GM23338 (cell line): Measurements from ENCODE around the gene PRDM5. TPM values are rescaled to one million over a fixed set of nuclear protein-coding genes. Genes with fewer than 3 reads are reported as not detected.

Experiments
- ATAC-seq: fragments of 200-7000 bp; cut with Tn5 transposase; 3 replicates; pipeline ENCODE4 v1.9.1; 2020
- DNase-seq: peaks from one replicate; pipeline ENCODE4 v3.0.0-alpha.2; 2015; ENCODE audit warnings: low spot score
- H2AFZ ChIP-seq: fragments of 200-600 bp; sonication (generic); 2 replicates; pipeline ENCODE4 v1.8.0; 2016; ENCODE audit warnings: antibody characterized with exemption, mild to moderate bottlenecking, moderate library complexity
- H3F3A ChIP-seq: fragments of 200-600 bp; sonication (generic); replicated peaks from 2 replicates; pipeline ENCODE4 v1.8.0; 2017; ENCODE audit warnings: antibody characterized with exemption, mixed run types, low read depth
- H3K27ac ChIP-seq: fragments of 200-600 bp; sonication (generic); 2 replicates; pipeline ENCODE4 v1.6.1; 2016; ENCODE audit warnings: low read depth
- H3K27me3 ChIP-seq: fragments of 200-600 bp; sonication (generic); 2 replicates; pipeline ENCODE4 v1.8.0; 2016; ENCODE audit warnings: mild to moderate bottlenecking, mixed run types, moderate library complexity; ENCODE audit not compliant: insufficient read depth
- H3K36me3 ChIP-seq: fragments of 200-600 bp; sonication (generic); 2 replicates; pipeline ENCODE4 v1.8.0; 2016; ENCODE audit warnings: mild to moderate bottlenecking; ENCODE audit not compliant: insufficient read depth
- H3K4me1 ChIP-seq: fragments of 200-600 bp; sonication (generic); 2 replicates; pipeline ENCODE4 v1.8.0; 2016; ENCODE audit warnings: mild to moderate bottlenecking, moderate library complexity; ENCODE audit not compliant: insufficient read depth
- H3K4me2 ChIP-seq: fragments of 200-600 bp; sonication (generic); 2 replicates; pipeline ENCODE4 v1.7.1; 2017; ENCODE audit warnings: mixed run types
- H3K4me3 ChIP-seq: fragments of 200-600 bp; sonication (generic); 2 replicates; pipeline ENCODE4 v1.6.1; 2016; ENCODE audit warnings: mixed run types
- H3K79me2 ChIP-seq: fragments of 200-600 bp; sonication (generic); replicated peaks from 2 replicates; pipeline ENCODE4 v1.8.0; 2017; ENCODE audit warnings: mild to moderate bottlenecking; ENCODE audit not compliant: insufficient read depth
- H3K9me2 ChIP-seq: fragments of 200-600 bp; sonication (generic); 2 replicates; pipeline ENCODE4 v1.8.0; 2017; ENCODE audit not compliant: insufficient read depth
- H4K20me1 ChIP-seq: fragments of 200-600 bp; sonication (generic); replicated peaks from 2 replicates; pipeline ENCODE4 v1.8.0; 2017; ENCODE audit warnings: mild to moderate bottlenecking; ENCODE audit not compliant: insufficient read depth
- H3K27ac Mint-ChIP-seq: 2 replicates; pipeline ENCODE4 v1.8.0; 2020; ENCODE audit warnings: inconsistent platforms, mild to moderate bottlenecking, moderate library complexity, mixed read lengths
- H3K27me3 Mint-ChIP-seq: 3 replicates; pipeline ENCODE4 v1.8.0; 2022; ENCODE audit warnings: low read depth, mild to moderate bottlenecking, moderate library complexity, mixed read lengths, inconsistent platforms; ENCODE audit not compliant: insufficient read depth, poor library complexity
- H3K36me3 Mint-ChIP-seq: 3 replicates; pipeline ENCODE4 v1.8.0; 2021; ENCODE audit warnings: low read depth, mild to moderate bottlenecking, inconsistent platforms, moderate library complexity, mixed read lengths
- H3K4me1 Mint-ChIP-seq: 3 replicates; pipeline ENCODE4 v1.8.0; 2020; ENCODE audit warnings: mild to moderate bottlenecking, inconsistent platforms, mixed read lengths
- H3K4me3 Mint-ChIP-seq: 3 replicates; pipeline ENCODE4 v1.8.0; 2021; ENCODE audit warnings: moderate library complexity, mild to moderate bottlenecking, inconsistent platforms, mixed read lengths
- H3K9me3 Mint-ChIP-seq: 3 replicates; pipeline ENCODE4 v1.8.0; 2020; ENCODE audit warnings: moderate library complexity, mild to moderate bottlenecking, inconsistent platforms, mixed read lengths
- CREB1 ChIP-seq: fragments of 250-450 bp; sonication (Bioruptor Pico); IDR thresholded peaks from 2 replicates; pipeline ENCODE4 v1.5.0; 2020; ENCODE audit warnings: low read depth, mild to moderate bottlenecking, moderate library complexity
- EZH2 ChIP-seq: fragments of 200-600 bp; sonication (generic); IDR thresholded peaks from one replicate; pipeline ENCODE4 v1.8.0; 2017; ENCODE audit warnings: antibody characterized with exemption, mild to moderate bottlenecking, low read depth; ENCODE audit not compliant: unreplicated experiment
- EZH2phosphoT487 ChIP-seq: fragments of 200-600 bp; sonication (generic); IDR thresholded peaks from one replicate; pipeline ENCODE4 v1.8.1; 2018; ENCODE audit warnings: antibody characterized with exemption; ENCODE audit not compliant: unreplicated experiment
- JUNB ChIP-seq: IDR thresholded peaks from one replicate; pipeline ENCODE4 v1.6.1; 2016; ENCODE audit warnings: antibody characterized with exemption; ENCODE audit not compliant: unreplicated experiment
- POLR2AphosphoS5 ChIP-seq: IDR thresholded peaks from 2 replicates; pipeline ENCODE4 v1.6.1; 2016; ENCODE audit warnings: antibody characterized with exemption, low read depth
- polyA plus RNA-seq: library from polyadenylated mRNA; unstranded; fragments of >200 nt; fragmentation: Nextera tagmentation; extraction: Ambion mirVana; gene quantifications from 2 replicates; pipeline ENCODE4 v1.2.1, GENCODE V29; 2016
- total RNA-seq: library from RNA; depleted of rRNA; stranded (reverse); fragments of >200 nt; shearing (Covaris generic); gene quantifications from 2 replicates; pipeline ENCODE4 v1.2.3, GENCODE V29; 2014
- TF ChIP-seq, protein P1 (sequence below): fragments of 250-450 bp; sonication (Bioruptor Pico); IDR thresholded peaks from 2 replicates; pipeline ENCODE4 v1.5.0; 2020; ENCODE audit warnings: mild to moderate bottlenecking, moderate library complexity
- TF ChIP-seq, protein P2 (sequence below): IDR thresholded peaks from one replicate; pipeline ENCODE4 v1.6.1; 2018; ENCODE audit warnings: antibody characterized with exemption; ENCODE audit not compliant: unreplicated experiment
- TF ChIP-seq, protein P3 (sequence below), 2 experiments: fragments of 200-600 bp in 1 of 2; sonication (generic) in 1 of 2; conservative IDR thresholded peaks; 2 replicates each; pipeline versions ENCODE4 v1.5.1 to v1.6.1; 2016 to 2017; ENCODE audit warnings: antibody characterized with exemption in 2 of 2, low read depth in 2 of 2, mild to moderate bottlenecking in 2 of 2, moderate library complexity in 1 of 2

The PRDM5 gene
- total and polyA plus RNA-seq, 2 experiments from 2014 or later: 11.2 to 40.4 TPM

GRCh38 chr4:120895554-120895953 is 27.0 kb downstream of the PRDM5 start (continued):
- TF ChIP-seq, protein P1, sequence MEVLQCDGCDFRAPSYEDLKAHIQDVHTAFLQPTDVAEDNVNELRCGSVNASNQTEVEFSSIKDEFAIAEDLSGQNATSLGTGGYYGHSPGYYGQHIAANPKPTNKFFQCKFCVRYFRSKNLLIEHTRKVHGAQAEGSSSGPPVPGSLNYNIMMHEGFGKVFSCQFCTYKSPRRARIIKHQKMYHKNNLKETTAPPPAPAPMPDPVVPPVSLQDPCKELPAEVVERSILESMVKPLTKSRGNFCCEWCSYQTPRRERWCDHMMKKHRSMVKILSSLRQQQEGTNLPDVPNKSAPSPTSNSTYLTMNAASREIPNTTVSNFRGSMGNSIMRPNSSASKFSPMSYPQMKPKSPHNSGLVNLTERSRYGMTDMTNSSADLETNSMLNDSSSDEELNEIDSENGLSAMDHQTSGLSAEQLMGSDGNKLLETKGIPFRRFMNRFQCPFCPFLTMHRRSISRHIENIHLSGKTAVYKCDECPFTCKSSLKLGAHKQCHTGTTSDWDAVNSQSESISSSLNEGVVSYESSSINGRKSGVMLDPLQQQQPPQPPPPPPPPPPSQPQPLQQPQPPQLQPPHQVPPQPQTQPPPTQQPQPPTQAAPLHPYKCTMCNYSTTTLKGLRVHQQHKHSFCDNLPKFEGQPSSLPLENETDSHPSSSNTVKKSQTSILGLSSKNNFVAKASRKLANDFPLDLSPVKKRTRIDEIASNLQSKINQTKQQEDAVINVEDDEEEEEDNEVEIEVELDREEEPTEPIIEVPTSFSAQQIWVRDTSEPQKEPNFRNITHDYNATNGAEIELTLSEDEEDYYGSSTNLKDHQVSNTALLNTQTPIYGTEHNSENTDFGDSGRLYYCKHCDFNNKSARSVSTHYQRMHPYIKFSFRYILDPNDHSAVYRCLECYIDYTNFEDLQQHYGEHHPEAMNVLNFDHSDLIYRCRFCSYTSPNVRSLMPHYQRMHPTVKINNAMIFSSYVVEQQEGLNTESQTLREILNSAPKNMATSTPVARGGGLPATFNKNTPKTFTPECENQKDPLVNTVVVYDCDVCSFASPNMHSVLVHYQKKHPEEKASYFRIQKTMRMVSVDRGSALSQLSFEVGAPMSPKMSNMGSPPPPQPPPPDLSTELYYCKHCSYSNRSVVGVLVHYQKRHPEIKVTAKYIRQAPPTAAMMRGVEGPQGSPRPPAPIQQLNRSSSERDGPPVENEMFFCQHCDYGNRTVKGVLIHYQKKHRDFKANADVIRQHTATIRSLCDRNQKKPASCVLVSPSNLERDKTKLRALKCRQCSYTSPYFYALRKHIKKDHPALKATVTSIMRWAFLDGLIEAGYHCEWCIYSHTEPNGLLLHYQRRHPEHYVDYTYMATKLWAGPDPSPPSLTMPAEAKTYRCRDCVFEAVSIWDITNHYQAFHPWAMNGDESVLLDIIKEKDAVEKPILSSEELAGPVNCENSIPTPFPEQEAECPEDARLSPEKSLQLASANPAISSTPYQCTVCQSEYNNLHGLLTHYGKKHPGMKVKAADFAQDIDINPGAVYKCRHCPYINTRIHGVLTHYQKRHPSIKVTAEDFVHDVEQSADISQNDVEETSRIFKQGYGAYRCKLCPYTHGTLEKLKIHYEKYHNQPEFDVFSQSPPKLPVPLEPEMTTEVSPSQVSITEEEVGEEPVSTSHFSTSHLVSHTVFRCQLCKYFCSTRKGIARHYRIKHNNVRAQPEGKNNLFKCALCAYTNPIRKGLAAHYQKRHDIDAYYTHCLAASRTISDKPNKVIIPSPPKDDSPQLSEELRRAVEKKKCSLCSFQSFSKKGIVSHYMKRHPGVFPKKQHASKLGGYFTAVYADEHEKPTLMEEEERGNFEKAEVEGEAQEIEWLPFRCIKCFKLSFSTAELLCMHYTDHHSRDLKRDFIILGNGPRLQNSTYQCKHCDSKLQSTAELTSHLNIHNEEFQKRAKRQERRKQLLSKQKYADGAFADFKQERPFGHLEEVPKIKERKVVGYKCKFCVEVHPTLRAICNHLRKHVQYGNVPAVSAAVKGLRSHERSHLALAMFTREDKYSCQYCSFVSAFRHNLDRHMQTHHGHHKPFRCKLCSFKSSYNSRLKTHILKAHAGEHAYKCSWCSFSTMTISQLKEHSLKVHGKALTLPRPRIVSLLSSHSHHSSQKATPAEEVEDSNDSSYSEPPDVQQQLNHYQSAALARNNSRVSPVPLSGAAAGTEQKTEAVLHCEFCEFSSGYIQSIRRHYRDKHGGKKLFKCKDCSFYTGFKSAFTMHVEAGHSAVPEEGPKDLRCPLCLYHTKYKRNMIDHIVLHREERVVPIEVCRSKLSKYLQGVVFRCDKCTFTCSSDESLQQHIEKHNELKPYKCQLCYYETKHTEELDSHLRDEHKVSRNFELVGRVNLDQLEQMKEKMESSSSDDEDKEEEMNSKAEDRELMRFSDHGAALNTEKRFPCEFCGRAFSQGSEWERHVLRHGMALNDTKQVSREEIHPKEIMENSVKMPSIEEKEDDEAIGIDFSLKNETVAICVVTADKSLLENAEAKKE: no peak
- TF ChIP-seq JUNB (no peak), CREB1 (CRISPR knock-in tag) (no peak), EZH2 (no peak), EZH2phosphoT487 (no peak)
- TF ChIP-seq, protein P2, sequence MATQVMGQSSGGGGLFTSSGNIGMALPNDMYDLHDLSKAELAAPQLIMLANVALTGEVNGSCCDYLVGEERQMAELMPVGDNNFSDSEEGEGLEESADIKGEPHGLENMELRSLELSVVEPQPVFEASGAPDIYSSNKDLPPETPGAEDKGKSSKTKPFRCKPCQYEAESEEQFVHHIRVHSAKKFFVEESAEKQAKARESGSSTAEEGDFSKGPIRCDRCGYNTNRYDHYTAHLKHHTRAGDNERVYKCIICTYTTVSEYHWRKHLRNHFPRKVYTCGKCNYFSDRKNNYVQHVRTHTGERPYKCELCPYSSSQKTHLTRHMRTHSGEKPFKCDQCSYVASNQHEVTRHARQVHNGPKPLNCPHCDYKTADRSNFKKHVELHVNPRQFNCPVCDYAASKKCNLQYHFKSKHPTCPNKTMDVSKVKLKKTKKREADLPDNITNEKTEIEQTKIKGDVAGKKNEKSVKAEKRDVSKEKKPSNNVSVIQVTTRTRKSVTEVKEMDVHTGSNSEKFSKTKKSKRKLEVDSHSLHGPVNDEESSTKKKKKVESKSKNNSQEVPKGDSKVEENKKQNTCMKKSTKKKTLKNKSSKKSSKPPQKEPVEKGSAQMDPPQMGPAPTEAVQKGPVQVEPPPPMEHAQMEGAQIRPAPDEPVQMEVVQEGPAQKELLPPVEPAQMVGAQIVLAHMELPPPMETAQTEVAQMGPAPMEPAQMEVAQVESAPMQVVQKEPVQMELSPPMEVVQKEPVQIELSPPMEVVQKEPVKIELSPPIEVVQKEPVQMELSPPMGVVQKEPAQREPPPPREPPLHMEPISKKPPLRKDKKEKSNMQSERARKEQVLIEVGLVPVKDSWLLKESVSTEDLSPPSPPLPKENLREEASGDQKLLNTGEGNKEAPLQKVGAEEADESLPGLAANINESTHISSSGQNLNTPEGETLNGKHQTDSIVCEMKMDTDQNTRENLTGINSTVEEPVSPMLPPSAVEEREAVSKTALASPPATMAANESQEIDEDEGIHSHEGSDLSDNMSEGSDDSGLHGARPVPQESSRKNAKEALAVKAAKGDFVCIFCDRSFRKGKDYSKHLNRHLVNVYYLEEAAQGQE: no peak

- Mint-ChIP-seq H3K4me3 (no peak overlapping the region), H3K36me3 (peaks cover 54% of the 10 kb centered on the region), H3K27ac (no peak overlapping the region), H3K4me1 (no peaks in the 10 kb centered on the region; the same call in 2 of the 3 replicates), H3K9me3 (peaks cover 13% of the 10 kb centered on the region; the same call in 2 of the 3 replicates), H3K27me3 (peaks cover 10% of the 10 kb centered on the region)
- Histone ChIP-seq H3K27ac (no peak overlapping the region), H3K27me3 (no peaks in the 10 kb centered on the region), H2AFZ (no peak overlapping the region), H3F3A (no peaks in the 10 kb centered on the region), H3K9me2 (no peaks in the 10 kb centered on the region), H3K4me3 (no peak overlapping the region), H3K4me1 (no peaks in the 10 kb centered on the region), H3K36me3 (no peaks in the 10 kb centered on the region), H3K4me2 (no peak overlapping the region), H4K20me1 (no peaks in the 10 kb centered on the region), H3K79me2 (no peaks in the 10 kb centered on the region)
- ATAC-seq (no peak), DNase-seq (no peak)
- TF ChIP-seq, protein P3, sequence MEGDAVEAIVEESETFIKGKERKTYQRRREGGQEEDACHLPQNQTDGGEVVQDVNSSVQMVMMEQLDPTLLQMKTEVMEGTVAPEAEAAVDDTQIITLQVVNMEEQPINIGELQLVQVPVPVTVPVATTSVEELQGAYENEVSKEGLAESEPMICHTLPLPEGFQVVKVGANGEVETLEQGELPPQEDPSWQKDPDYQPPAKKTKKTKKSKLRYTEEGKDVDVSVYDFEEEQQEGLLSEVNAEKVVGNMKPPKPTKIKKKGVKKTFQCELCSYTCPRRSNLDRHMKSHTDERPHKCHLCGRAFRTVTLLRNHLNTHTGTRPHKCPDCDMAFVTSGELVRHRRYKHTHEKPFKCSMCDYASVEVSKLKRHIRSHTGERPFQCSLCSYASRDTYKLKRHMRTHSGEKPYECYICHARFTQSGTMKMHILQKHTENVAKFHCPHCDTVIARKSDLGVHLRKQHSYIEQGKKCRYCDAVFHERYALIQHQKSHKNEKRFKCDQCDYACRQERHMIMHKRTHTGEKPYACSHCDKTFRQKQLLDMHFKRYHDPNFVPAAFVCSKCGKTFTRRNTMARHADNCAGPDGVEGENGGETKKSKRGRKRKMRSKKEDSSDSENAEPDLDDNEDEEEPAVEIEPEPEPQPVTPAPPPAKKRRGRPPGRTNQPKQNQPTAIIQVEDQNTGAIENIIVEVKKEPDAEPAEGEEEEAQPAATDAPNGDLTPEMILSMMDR (conservative IDR thresholded peaks at IDR 0.05; ENCODE audit: low read depth in 2 of 2): no peak
- TF ChIP-seq POLR2AphosphoS5 (no peak), EZH2 (no peak)
These were observed 29.2 kb downstream of the PRDM5 start for GRCh38 chr4:120893314-120893713.
